Stimulated activated CD8-positive, alpha-beta memory T cell treated with anti-CD3 and anti-CD28 coated beads, Interleukin-4, amount 100 ng/mL, for 48 hours (primary cell): Measurements from ENCODE around the gene BECN2.

Source experiments
- DNase-seq: peaks from one replicate; pipeline ENCODE4 v3.0.0-alpha.2; 2020

Gene BECN2, protein sequence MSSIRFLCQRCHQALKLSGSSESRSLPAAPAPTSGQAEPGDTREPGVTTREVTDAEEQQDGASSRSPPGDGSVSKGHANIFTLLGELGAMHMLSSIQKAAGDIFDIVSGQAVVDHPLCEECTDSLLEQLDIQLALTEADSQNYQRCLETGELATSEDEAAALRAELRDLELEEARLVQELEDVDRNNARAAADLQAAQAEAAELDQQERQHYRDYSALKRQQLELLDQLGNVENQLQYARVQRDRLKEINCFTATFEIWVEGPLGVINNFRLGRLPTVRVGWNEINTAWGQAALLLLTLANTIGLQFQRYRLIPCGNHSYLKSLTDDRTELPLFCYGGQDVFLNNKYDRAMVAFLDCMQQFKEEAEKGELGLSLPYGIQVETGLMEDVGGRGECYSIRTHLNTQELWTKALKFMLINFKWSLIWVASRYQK

DNA sequence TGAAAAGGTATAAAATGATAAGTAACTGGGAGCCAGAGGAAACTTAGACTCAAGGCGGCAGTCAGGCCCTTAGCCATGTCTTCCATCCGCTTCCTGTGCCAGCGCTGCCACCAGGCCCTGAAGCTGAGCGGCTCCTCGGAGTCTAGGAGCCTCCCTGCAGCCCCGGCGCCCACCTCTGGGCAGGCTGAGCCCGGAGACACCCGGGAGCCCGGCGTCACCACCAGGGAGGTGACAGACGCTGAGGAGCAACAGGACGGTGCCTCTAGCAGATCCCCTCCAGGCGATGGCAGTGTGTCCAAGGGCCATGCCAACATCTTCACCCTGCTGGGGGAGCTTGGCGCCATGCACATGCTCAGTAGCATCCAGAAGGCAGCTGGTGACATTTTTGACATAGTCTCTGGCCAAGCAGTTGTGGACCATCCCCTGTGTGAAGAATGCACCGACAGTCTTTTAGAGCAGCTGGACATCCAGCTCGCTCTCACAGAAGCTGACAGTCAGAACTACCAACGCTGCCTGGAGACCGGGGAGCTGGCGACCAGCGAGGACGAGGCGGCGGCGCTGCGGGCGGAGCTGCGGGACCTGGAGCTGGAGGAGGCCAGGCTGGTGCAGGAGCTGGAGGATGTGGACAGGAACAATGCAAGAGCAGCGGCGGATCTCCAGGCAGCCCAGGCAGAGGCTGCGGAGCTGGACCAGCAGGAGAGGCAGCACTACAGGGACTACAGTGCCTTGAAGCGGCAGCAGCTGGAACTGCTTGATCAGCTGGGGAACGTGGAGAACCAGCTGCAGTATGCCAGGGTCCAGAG, at the start of gene BECN2:
Gene BECN2, plus strand, starts transcription at position 76 of the 803 bp plus-strand sequence. Its CDS starts 0 bp downstream, at position 76.
- DNase-seq, result no peak

DNA sequence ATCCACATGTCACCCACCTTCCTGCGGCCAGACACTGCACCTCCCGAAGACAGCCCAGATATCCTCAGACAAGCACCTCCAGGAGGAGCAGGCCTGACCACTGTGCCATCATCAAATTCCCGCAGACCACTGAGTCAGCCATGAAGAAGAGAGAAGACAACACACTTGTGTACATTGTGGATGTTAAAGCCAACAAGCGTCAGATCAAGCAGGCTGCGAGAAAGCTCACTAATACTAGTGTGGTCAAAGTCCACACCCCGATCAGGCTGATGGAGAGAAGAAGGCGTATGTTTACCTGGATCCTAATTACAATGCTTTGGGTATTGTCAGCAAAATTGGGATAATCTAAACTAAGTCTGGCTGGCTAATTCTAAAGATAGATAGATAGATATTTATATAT, 41.4 kb upstream of the BECN2 start:
- no peak for DNase-seq

DNA sequence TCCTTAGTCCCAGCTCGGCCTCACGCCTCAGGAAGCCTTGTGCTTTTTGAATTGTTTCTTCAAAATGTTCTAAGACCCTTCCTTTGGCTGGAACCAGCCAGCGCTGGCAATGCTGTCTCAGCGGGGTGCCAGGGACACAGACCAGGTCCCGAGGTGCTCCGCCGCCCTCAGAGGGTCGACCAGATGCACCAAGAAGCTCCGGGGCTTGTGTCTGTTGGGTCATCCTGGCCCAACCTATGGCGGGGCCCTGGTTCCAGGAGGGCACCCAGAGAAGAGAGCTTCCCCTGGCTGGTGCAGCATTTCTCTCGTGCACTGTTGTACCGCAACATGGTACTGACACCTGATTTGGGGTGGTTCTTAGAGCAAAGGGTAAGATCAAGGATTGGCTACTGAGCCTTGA, 40.1 kb upstream of the BECN2 start:
- DNase-seq, result no peak

DNA sequence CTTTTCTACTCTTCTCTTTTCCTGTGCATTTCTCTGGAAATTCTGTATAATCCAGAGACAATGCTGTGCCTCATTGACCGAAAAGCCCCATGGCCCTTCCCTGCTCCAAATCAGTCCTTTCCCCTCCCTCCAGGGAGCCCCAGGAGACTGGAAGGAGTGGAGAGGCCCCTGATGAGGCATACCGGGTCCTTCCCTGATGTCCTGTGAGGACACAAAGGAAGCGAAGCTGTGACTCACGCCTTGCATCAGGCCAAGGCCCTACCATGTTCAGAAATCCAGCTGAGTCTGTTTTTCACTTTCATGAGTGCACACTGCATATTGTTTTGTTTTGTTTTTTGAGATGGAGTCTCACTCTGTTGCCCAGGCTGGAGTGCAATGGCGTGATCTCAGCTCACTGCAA, 38.7 kb upstream of the BECN2 start:
- DNase-seq, result no peak

DNA sequence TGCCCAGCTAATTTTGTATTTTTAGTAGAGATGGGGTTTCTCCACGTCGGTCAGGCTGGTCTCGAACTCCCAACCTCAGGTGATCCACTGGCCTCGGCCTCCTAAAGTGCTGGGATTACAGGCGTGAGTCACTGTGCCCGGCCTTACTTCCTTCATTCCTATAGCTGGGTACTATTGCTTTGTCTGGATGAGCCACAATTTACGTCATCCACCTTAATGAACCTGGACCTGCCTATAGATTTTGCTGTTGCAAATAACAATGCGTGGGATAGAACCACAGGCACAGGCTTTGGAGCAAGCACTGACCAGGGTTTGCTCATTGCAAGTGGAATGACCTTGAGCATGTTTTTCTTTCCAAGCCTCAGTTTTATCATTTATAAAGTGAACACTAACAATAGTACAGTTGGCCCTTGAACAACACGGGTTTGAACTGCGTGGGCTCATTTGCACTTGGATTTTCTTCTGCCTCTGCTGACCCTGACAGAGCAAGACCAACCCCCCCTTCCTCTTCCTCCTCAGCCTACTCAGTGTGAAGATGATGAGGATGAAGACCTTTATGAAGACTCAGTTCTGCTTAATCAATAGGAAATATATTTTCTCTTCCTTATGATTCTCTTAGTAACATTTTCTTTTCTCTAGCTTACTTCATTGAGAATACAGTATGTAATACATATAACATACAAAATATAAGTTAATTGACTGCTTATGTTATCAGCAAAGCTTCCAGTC, 33.3 kb upstream of the BECN2 start:
- DNase-seq, result no peak

DNA sequence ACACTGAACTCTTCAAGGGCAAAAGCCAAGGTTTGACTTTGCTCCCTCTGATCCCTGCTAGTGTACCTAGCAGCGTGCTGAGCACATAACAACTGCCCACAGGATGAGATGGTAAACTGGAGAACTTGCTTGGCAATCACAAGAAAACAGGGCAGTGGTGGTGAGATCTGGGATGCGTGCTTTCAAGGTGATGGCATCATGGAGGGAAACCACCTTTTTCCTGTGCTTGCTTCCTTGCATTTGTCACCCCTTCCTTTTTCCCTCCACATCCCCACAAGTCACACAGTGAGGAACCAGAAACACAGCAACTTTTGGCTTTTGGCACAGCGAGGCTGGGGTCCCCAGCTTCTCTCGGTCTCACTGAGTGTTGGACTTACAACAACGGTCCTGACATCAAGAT, 31.4 kb upstream of the BECN2 start:
- no peak for DNase-seq

DNA sequence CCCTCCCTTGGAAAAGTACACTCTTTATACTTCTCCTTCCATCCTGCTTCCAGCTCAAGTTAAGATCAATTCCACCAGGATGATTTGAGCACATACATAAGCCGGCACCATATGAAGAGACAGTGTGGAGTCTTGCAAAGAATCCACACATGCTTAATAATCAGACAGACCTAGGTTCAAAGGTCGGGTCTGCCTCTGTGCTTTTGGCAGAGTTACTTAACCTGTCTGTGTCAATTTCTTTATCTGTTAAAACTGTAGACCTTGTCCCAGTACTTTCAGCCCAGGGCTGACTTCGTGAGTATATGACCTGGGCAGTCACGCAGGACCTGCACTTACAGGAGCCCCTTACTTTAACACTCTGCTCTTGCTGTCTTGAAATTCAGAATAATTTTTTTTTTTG, 30.2 kb upstream of the BECN2 start:
- DNase-seq, result no peak

DNA sequence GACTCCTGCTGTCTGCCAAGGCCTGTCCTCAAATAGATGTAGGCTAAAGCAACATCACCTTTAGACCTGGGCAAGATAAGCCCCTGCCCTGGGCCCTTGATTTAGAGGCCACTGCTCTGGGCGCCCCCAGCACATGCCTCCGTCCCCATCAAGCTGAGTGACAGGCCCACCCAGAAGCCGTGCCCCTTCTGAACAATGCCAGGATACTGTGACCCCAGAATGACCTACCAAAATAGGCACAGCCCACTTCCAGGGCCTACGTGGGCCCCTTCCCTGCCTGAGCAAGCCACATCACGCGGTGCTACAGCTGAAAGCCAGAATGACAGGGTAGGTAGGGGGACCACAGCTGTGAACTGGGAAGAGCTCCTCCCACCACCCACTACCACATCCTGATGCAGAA, 24.7 kb upstream of the BECN2 start:
- DNase-seq, result no peak

DNA sequence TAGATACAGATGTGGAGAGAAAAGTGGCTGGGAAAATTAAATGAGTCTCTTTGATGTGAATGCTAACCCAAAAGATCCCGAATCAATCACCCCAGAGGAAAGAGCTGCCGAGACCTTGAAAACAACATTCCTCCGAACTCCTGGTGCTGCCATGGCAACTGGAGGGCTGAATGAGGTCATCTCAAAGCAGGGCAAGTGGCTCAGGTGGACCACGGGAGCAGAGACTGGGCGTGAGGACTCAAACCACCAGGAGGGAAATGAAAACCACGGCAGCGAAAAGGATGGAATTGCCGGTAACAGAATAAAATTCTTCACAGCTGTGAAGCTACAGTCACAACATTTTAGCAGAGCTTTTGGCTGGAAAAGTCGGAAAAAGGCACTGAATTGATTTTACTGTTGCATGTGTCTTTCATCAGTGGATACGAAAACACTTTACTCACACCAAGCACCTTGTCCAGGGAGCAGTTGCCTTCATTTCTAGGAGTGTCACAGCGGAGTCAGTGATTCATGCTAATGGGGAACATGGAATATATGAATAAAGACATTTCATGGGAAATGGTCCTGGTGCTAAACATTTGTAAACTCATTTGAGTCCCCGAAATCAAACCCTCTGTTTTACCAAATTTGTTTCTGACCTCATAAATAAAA, 23.2 kb upstream of the BECN2 start:
- DNase-seq, result no peak

DNA sequence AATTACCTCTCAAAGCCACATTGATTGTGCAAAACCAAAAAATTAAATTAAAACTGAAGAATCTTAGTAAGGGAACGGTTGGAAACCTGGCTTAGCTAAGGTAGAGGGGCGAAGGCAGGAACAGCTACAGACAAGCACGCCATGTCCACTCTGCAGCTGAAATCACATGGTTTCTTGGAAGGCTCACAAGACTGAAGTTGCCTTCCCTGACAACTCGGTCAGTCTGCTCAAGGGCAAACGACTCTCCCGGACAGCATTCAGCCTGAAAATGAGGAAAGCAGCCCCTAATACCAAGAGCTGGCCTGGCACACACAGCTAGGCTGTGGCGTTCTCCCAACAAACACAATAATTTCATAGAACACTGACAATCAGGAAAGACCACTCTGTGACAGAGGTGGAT, 22.7 kb upstream of the BECN2 start:
- no peak for DNase-seq

DNA sequence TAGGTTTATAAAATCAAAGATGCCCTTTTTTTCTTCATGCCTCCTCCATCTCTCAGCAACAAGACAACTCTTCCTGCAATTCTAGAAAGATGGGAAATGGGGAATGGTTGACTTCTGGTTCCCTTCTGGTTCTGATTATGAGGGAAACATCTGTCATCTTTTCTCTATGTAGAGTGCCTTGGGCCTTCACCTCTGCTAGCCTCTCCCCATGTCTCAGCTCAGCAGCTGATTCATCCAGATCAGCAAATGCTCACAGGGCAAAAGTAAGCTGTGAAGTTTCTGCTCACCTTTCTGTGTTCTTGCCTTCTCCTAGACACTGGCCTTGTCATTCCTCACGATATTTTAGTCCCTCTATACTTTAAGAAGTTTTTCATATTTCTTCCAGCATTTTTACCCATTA, 17.8 kb upstream of the BECN2 start:
- no peak for DNase-seq

DNA sequence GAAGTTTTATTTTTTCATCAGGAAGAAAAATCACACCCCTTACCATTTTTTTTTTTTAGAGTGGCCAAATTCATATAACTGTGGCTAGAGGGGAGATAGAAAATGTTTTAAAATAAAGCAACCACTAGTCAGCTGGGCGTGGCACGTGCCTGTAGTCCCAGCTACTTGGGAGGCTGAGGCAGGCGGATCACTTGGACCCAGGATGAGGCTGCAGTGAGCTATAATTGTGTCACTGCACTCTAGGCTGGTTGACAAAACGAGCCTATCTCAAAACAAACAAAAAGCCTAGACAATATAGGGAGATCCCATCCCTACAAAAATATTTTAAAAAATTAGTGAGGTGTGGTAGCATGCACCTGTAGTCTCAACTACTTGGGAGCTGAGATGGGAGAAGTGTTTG, 14.8 kb upstream of the BECN2 start:
- DNase-seq, result no peak

DNA sequence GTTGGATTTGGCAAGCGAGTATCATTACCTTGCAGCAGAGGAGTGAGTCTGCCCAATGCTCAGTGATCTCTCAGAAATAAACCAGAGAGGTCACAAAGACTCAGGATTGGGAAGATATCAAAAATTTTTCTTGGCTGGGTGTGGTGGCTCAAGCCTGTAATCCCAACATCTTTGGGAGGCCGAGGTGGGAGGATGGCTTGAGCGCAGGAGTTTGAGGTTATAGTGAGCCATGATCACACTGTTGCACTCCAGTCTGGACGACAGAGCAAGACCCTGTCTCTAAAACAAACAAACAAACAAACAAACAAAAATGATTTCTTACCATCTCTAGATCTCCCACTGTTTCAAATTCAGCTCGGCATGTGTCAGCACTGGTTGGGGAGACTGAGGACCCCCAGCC, 13.3 kb upstream of the BECN2 start:
- DNase-seq, result no peak

DNA sequence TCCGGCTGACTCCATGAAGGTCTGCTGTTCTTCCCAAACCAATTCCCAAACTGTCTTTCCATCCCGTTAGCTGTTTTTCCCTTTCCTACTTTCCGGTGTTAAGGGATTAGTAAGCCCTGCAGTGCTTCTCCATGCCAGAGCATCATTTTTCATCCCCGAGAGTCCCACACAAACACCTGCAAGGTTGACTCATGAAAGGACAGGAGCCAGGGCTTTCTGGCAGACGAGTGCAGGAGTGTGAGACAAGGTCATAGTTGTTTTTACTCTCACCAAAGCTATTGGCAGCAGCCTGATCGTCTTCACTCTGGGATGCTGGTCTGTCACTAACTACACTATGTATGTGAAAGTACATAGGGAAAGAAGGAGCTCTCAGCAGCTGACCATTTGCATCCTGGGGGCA, 10.2 kb upstream of the BECN2 start:
- DNase-seq, result no peak

DNA sequence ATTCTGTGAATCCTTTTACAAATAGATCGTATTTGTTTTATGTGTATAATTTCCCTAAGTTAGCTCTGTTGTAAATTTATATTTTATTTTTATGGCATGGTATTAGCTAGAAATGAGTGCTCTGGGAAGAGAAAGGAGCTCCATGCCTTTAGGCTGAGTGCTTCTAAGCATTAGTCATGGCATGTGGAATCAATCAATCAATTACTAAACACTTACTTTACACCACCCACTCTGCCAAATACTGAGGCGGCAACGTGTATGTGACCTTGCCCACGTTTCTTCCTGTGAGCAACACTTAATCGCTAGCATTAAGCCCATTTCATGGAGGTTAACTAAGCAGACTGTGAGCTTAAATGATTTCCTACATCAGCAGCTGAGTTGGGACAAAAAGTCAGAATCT, 7.2 kb upstream of the BECN2 start:
- DNase-seq, result no peak

DNA sequence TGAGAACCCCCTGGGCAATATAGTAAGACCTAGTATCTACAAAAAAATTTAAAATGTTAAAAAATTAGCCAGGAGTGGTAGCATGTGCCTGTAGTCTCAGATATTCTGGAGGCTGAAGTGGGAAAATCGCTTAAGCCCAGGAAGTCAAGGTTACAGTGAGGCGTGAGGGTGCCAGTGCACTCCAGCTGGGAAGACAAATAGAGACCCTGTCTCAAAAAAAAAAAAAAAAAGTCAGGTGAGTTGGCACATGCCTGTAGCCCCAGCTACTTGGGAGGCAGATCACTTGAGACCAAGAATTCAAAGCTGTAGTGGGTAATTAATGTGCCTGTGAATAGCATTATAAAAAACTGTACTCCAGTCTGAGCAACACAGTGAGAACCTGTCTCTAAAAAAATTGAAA, 4.6 kb downstream of the BECN2 start:
- no peak for DNase-seq

DNA sequence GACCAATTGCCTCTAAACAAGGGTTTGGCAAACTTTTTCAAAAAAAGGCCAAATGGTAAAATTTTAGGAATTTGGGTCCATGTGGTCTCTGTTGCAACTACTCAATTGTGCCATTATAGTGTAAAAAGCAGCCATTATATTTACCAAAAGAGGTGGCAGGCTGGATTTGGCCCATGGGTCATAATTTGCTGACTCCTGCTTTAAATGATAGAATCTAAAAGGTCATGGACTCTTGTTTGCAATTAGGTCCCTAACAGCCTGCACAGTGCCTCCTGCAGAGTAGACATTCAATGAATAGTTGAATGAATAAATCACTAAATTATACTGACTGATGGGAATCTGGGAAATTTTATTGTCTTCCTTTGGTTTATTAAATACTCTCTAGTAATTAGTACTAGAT, 6.2 kb downstream of the BECN2 start:
- DNase-seq, result no peak

DNA sequence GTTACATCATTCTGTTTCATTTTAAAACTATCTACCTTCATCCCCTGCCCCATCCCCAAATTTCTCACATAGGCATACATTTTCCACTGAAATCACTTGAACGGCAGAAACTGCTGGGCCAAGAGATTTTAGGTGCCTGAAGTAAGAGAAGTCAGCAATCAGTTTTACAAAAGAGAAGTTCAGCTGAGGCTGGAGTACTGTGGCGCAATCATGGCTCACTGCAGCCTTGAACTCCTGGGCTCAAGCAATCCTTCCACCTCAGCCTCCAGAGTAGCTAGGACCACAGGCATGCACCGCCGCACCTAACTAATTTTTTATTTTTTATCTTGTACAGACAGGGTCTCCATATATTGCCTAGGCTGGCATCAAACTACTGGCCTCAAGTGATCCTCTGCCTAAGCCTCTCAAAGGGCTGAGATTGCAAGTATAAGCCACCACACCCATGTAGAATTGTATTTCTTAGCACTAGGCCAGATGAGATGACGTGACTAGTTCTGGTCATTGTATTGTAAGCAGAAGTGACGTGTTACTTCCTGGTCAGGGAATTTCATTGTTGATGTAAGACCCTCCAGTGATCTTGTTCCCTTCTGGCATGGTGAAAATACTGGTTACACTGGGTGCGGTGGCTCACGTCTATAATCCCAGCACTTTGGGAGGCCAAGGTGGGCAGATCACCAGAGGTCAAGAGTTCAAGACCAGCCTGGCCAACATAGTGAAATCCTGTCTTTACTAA, 7.1 kb downstream of the BECN2 start:
- no peak for DNase-seq

DNA sequence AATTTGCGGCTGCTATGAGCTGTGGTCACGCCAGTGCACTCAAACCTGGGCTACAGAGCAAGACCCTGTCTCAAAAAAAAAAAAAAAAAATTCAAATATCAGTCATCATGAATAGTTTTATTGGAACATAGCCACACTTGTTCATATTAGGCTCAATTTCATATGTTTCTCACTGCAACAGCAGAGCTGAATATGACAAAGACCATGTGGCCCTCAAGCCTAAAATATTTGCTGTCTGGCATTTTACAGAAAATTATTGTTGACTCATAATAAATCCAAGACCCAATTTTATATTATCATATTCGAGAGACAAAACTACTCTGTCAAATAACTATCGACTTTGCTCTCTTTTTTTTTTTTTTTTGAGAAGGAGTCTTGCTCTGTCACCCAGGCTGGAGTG, 11.0 kb downstream of the BECN2 start:
- no peak for DNase-seq

DNA sequence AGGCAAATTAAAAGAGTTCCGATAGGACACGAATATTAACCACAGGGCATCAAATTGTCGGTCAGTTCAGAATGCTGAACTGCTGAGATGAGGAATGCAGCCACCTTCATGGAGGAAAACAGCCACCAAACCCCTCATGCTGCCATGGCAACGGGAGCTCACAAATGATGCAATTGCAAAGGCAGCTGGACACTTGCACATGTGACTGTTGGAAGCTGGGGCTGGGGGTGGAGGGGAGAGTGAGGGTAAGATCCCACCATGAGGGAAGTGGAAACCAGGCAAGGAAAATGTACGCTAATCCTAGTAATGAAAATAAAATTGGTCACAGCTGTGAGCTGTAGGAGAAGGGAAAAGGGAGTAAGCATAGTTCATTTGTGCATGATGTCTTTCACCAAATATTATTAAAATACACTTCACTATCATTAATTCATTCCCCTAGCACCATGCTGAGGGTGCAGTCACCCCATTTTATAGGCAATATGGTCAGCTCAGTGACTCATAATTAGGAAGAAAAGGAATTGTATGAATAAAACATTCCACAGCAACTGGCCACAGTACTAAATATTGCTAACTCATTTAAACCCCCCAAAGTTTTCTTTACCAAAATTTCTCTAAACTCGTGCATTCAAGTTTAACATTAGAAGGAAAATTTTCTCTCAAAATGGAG, 15.3 kb downstream of the BECN2 start:
- DNase-seq, result no peak

DNA sequence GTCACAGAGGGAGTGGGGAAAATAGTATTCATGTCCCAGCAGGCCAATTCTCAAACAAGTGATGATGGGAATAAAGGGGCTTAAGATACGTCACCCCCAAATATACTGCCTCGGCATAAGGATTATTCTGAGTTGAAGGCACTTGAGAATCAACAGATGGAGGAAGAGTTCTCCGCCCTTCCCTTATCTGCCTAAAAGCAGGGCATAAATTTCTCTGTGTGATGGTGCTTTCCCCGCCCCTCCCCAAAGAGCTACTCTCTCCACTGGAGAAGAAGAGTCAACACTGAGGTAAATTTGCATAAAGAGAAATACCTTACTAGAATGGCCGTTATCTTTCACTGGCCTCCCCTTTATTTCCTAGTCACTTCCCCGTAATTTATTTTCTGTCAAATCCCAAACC, 18.7 kb downstream of the BECN2 start:
- no peak for DNase-seq

DNA sequence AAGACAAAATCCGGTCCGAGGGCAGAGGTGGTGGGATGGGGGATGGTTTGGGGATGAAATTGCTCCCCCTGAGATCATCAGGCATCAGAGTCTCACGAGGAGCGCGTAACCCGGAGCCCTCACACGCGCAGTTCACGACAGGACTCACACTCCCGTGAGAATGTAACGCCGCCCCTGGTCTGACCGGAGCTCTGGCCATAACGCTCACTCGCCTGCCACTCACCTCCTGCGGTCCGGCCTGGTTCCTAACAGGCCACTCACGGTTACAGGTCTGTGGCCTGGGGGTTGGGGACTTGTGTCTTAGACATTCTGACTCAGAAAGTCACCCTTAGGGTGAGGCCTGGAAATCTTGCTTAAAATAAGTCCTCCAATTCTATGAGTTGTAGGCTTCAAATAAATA, 21.5 kb downstream of the BECN2 start:
- DNase-seq, result no peak
